HCT116 (cell line): Measurements from ENCODE around the gene SELE. TPM values are rescaled to one million over a fixed set of nuclear protein-coding genes. Genes with fewer than 3 reads are reported as not detected.

Experiments used
- ATAC-seq: fragments of 200-7000 bp; cut with Tn5 transposase; 2 replicates; pipeline ENCODE4 v1.9.1; 2020; ENCODE audit warnings: mild to moderate bottlenecking, moderate library complexity
- BruUV-seq: library from RNA; stranded (reverse); fragments of 400-500 nt; replicated peaks from 2 replicates; lab custom pipeline; 2021; lab: Mats Ljungman, UMichigan
- CTCF ChIA-PET: fragments of 300-600 bp; sonication (Branson Sonifier 250); formaldehyde crosslinking; loops from one replicate; lab custom pipeline; 2021; ENCODE audit warnings: antibody characterized with exemption; lab: Charles Lee
- POLR2A ChIA-PET: fragments of 300-600, 350-600 bp; sonication (Branson Sonifier 250); formaldehyde crosslinking; loops from one replicate; lab custom pipeline; 2021; ENCODE audit warnings: antibody characterized with exemption; lab: Charles Lee
- RAD21 ChIA-PET, 2 experiments: fragments of 300-600 bp; sonication (Branson Sonifier 250); formaldehyde crosslinking; loops; one replicate each; lab custom pipeline; 2023; ENCODE audit warnings: low total read pairs in 2 of 2; ENCODE audit not compliant: uncharacterized antibody in 2 of 2, unreplicated experiment in 2 of 2, low non-redundant PET in 1 of 2; lab: Charles Lee
- DNase-seq: peaks from one replicate; pipeline ENCODE4 v3.0.0-alpha.2; 2010; ENCODE audit warnings: low read depth, low spot score
- H2AFZ ChIP-seq: fragments of 200-600 bp; shearing (Covaris generic), sonication (generic); 2 replicates; pipeline ENCODE4 v1.6.1; 2017; ENCODE audit warnings: low read depth, mixed run types, mixed read lengths, antibody characterized with exemption, low read length; ENCODE audit not compliant: poor library complexity, severe bottlenecking
- H3K27ac ChIP-seq: 2 replicates; pipeline ENCODE4 v1.5.1; 2012; ENCODE audit warnings: low read depth, low read length
- H3K27me3 ChIP-seq: fragments of 200-600 bp; sonication (generic); 2 replicates; pipeline ENCODE4 v1.6.1; 2016; ENCODE audit warnings: mixed run types, low read length, mixed read lengths; ENCODE audit not compliant: insufficient read depth
- H3K36me3 ChIP-seq, 2 experiments: fragments of 200-500 bp in 1 of 2; fragments of 200-600 bp in 1 of 2; sonication (Bioruptor generic) in 1 of 2; sonication (generic) in 1 of 2; 2 replicates each; pipeline versions ENCODE4 v1.5.1 to v1.6.1; 2014 to 2016; ENCODE audit warnings: low read length in 2 of 2, inconsistent platforms in 1 of 2, mixed read lengths in 1 of 2, mixed run types in 1 of 2; ENCODE audit not compliant: insufficient read depth in 2 of 2, control insufficient read depth in 1 of 2
- H3K4me1 ChIP-seq, 2 experiments: fragments of 200-600 bp in 1 of 2; sonication (generic) in 1 of 2; 2 replicates each; pipeline versions ENCODE4 v1.5.1 to v1.6.1; 2012 to 2017; ENCODE audit warnings: low read length in 2 of 2, inconsistent platforms in 1 of 2, mild to moderate bottlenecking in 1 of 2, mixed read lengths in 1 of 2, mixed run types in 1 of 2, moderate library complexity in 1 of 2; ENCODE audit not compliant: insufficient read depth in 2 of 2, control insufficient read depth in 1 of 2
- H3K4me2 ChIP-seq: fragments of 200-600 bp; sonication (generic); 2 replicates; pipeline ENCODE4 v1.6.1; 2017; ENCODE audit warnings: mixed run types, low read length, mixed read lengths
- H3K4me3 ChIP-seq, 2 experiments: fragments of 200-600 bp in 1 of 2; sonication (generic) in 1 of 2; replicated peaks in 1 of 2; 2 replicates each; pipeline ENCODE4 v1.5.1; 2011 to 2016; ENCODE audit warnings: low read length in 2 of 2, control low read depth in 1 of 2, low read depth in 1 of 2, mild to moderate bottlenecking in 1 of 2, mixed read lengths in 1 of 2, mixed run types in 1 of 2
- H3K79me2 ChIP-seq: fragments of 200-600 bp; sonication (generic); 2 replicates; pipeline ENCODE4 v1.6.1; 2017; ENCODE audit warnings: mild to moderate bottlenecking, mixed run types, low read length, moderate library complexity, mixed read lengths; ENCODE audit not compliant: insufficient read depth
- H3K9ac ChIP-seq: fragments of 200-600 bp; sonication (generic); 2 replicates; pipeline ENCODE4 v1.6.1; 2016; ENCODE audit warnings: low read length, mixed read lengths
- H3K9me2 ChIP-seq: fragments of 200-600 bp; sonication (generic), shearing (Covaris generic); 2 replicates; pipeline ENCODE4 v1.6.1; 2017; ENCODE audit warnings: mixed run types, mild to moderate bottlenecking, moderate library complexity; ENCODE audit not compliant: insufficient read depth
- H3K9me3 ChIP-seq, 2 experiments: fragments of 200-500 bp in 1 of 2; fragments of 200-600 bp in 1 of 2; sonication (Bioruptor generic) in 1 of 2; sonication (generic) in 1 of 2; 2 replicates each; pipeline ENCODE4 v1.6.1; 2014 to 2017; ENCODE audit warnings: low read length in 2 of 2, mixed read lengths in 2 of 2, inconsistent platforms in 1 of 2, low read depth in 1 of 2, mild to moderate bottlenecking in 1 of 2, mixed run types in 1 of 2, moderate library complexity in 1 of 2; ENCODE audit not compliant: control insufficient read depth in 1 of 2, insufficient read depth in 1 of 2
- H4K20me1 ChIP-seq: fragments of 200-600 bp; sonication (generic), shearing (Covaris generic); 2 replicates; pipeline ENCODE4 v1.6.1; 2017; ENCODE audit warnings: mixed run types, mild to moderate bottlenecking, moderate library complexity; ENCODE audit not compliant: insufficient read depth
- CEBPB ChIP-seq: IDR thresholded peaks from 2 replicates; pipeline ENCODE4 v1.6.1; 2012; ENCODE audit warnings: low read depth
- EGR1 ChIP-seq: IDR thresholded peaks from 2 replicates; pipeline ENCODE4 v1.6.1; 2012; ENCODE audit warnings: low read depth
- EZH2 ChIP-seq: fragments of 200-600 bp; sonication (generic); IDR thresholded peaks from 2 replicates; pipeline ENCODE4 v1.6.1; 2017; ENCODE audit warnings: antibody characterized with exemption, mixed run types
- EZH2phosphoT487 ChIP-seq: fragments of 200-600 bp; IDR thresholded peaks from 2 replicates; pipeline ENCODE4 v1.6.1; 2018; ENCODE audit warnings: antibody characterized with exemption, borderline replicate concordance
- FOSL1 ChIP-seq: IDR thresholded peaks from 2 replicates; pipeline ENCODE4 v1.6.1; 2012; ENCODE audit warnings: low read depth
- JUND ChIP-seq: IDR thresholded peaks from 2 replicates; pipeline ENCODE4 v1.6.1; 2012
- POLR2A ChIP-seq: IDR thresholded peaks from 2 replicates; pipeline ENCODE4 v1.7.0; 2011; ENCODE audit warnings: borderline replicate concordance; ENCODE audit not compliant: insufficient read depth, insufficient read length; ENCODE audit errors: extremely low read depth
- POLR2AphosphoS5 ChIP-seq: IDR thresholded peaks from 2 replicates; pipeline ENCODE4 v1.6.1; 2011; ENCODE audit warnings: mild to moderate bottlenecking, low read depth, low read length, moderate library complexity
- RAD21 ChIP-seq: IDR thresholded peaks from 2 replicates; pipeline ENCODE4 v1.6.1; 2012; ENCODE audit warnings: low read depth, mild to moderate bottlenecking
- SRF ChIP-seq: IDR thresholded peaks from 2 replicates; pipeline ENCODE4 v1.6.1; 2012; ENCODE audit warnings: low read depth
- TCF7L2 ChIP-seq: IDR thresholded peaks from 2 replicates; pipeline ENCODE4 v1.7.0; 2011; ENCODE audit warnings: borderline replicate concordance, inconsistent platforms; ENCODE audit not compliant: insufficient read depth, insufficient read length; ENCODE audit errors: extremely low read depth
- YY1 ChIP-seq: IDR thresholded peaks from 2 replicates; pipeline ENCODE4 v1.6.1; 2011; ENCODE audit warnings: low read length, low read depth, moderate library complexity, mild to moderate bottlenecking; ENCODE audit not compliant: insufficient replicate concordance; ENCODE audit errors: extremely low read depth
- ZFX ChIP-seq: fragments of 450-650 bp; IDR thresholded peaks from 2 replicates; pipeline ENCODE4 v1.6.1; 2017
- intact Hi-C: fragments of 100-400 bp; cut with micrococcal nuclease; formaldehyde crosslinking; loops from 2 replicates; pipeline ENCODE4 v1.10.0; 2022
- total RNA-seq: library from RNA; stranded (reverse); gene quantifications from one replicate; pipeline ENCODE4 v1.2.1, GENCODE V29; 2021; ENCODE audit not compliant: unreplicated experiment
- TF ChIP-seq, protein P1 (sequence below): IDR thresholded peaks from 2 replicates; pipeline ENCODE4 v1.6.1; 2011; ENCODE audit warnings: mild to moderate bottlenecking, low read length, moderate library complexity; ENCODE audit not compliant: insufficient replicate concordance; ENCODE audit errors: extremely low read depth
- TF ChIP-seq, protein P2 (sequence below): IDR thresholded peaks from 2 replicates; pipeline ENCODE4 v1.6.1; 2012; ENCODE audit warnings: low read depth
- TF ChIP-seq, protein P3 (sequence below): IDR thresholded peaks from 2 replicates; pipeline ENCODE4 v1.6.1; 2012
- TF ChIP-seq, protein P4 (sequence below): IDR thresholded peaks from 2 replicates; pipeline ENCODE4 v1.6.1; 2012

SELE gene
- total RNA-seq, 1 experiment from 2014 or later = not detected

DNA sequence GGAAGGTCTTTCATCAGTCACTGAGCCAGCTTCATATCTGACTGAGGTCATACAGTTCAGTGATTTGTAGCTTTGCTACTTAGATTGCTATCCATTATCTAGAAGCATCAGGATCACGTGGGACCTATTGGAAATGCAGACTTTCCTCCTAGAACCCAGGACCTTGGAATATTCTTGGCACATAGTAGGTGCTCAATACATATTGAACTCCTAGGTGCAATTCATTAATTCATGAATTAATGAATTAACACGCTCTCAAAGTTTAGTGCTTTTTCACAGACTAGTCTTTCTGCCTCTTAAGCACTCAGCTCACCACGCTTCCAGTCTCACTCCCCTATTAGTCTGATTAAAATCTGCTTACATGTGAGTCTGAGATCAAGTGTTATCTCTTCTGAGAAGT, 48.7 kb upstream of the SELE start (continued):
- TF ChIP-seq, protein P1, sequence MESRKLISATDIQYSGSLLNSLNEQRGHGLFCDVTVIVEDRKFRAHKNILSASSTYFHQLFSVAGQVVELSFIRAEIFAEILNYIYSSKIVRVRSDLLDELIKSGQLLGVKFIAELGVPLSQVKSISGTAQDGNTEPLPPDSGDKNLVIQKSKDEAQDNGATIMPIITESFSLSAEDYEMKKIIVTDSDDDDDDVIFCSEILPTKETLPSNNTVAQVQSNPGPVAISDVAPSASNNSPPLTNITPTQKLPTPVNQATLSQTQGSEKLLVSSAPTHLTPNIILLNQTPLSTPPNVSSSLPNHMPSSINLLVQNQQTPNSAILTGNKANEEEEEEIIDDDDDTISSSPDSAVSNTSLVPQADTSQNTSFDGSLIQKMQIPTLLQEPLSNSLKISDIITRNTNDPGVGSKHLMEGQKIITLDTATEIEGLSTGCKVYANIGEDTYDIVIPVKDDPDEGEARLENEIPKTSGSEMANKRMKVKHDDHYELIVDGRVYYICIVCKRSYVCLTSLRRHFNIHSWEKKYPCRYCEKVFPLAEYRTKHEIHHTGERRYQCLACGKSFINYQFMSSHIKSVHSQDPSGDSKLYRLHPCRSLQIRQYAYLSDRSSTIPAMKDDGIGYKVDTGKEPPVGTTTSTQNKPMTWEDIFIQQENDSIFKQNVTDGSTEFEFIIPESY = no peak
- no peak for TF ChIP-seq EGR1
- TF ChIP-seq, all 23 proteins: peak for 0

DNA sequence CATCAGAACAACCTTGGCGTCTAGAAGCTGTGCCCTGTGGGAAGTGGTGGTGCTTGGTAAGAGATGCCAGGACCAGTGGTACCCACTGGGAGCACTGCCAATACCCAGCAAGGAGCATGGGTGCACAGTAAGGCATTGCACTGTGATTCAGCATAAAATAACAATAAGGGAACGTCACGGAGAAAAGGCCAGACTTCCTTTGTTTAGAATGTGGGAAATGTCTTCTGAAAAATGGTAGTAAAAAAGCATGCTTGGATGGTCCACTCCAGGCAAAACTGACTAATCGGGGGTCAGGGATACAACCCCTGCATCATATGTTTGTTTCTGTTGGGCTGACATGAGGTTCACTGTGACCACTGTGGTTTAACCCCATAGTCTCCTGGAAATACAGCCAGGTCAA, 46.1 kb upstream of the SELE start:
- H3K9ac ChIP-seq = no peak overlapping the region
- intact Hi-C loops = no loop called here

More for the DNA sequence above, 46.1 kb upstream of the SELE start:
- Histone ChIP-seq H2AFZ (peak overlapping the region; percentile 13), H3K9me2 (no peaks in the 10 kb centered on the region), H3K79me2 (no peaks in the 10 kb centered on the region), H3K27ac (no peak overlapping the region), H3K27me3 (no peaks in the 10 kb centered on the region), H3K4me3 (no peak overlapping the region), H3K4me1 (peaks cover 14 to 49% of the 10 kb centered on the region in 2 experiments), H3K9me3 (no peaks in the 10 kb centered on the region), H3K36me3 (no peaks in the 10 kb centered on the region), H4K20me1 (no peaks in the 10 kb centered on the region), H3K4me2 (peak overlapping the region; percentile 59; the same call in 1 of the 2 replicates)
- DNase-seq = no peak
- ChIA-PET CTCF (no interaction called here), POLR2A (no interaction called here), RAD21 (no interaction called here)
- TF ChIP-seq FOSL1 (no peak), EZH2 (no peak), POLR2A (no peak), YY1 (no peak), RAD21 (no peak), SRF (no peak), POLR2AphosphoS5 (no peak), EZH2phosphoT487 (no peak), CEBPB (no peak), ZFX (no peak), JUND (no peak), TCF7L2 (no peak)
- TF ChIP-seq, protein P2, sequence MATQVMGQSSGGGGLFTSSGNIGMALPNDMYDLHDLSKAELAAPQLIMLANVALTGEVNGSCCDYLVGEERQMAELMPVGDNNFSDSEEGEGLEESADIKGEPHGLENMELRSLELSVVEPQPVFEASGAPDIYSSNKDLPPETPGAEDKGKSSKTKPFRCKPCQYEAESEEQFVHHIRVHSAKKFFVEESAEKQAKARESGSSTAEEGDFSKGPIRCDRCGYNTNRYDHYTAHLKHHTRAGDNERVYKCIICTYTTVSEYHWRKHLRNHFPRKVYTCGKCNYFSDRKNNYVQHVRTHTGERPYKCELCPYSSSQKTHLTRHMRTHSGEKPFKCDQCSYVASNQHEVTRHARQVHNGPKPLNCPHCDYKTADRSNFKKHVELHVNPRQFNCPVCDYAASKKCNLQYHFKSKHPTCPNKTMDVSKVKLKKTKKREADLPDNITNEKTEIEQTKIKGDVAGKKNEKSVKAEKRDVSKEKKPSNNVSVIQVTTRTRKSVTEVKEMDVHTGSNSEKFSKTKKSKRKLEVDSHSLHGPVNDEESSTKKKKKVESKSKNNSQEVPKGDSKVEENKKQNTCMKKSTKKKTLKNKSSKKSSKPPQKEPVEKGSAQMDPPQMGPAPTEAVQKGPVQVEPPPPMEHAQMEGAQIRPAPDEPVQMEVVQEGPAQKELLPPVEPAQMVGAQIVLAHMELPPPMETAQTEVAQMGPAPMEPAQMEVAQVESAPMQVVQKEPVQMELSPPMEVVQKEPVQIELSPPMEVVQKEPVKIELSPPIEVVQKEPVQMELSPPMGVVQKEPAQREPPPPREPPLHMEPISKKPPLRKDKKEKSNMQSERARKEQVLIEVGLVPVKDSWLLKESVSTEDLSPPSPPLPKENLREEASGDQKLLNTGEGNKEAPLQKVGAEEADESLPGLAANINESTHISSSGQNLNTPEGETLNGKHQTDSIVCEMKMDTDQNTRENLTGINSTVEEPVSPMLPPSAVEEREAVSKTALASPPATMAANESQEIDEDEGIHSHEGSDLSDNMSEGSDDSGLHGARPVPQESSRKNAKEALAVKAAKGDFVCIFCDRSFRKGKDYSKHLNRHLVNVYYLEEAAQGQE = no peak
- TF ChIP-seq, protein P3, sequence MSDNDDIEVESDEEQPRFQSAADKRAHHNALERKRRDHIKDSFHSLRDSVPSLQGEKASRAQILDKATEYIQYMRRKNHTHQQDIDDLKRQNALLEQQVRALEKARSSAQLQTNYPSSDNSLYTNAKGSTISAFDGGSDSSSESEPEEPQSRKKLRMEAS = no peak
- TF ChIP-seq, protein P1 = no peak
- TF ChIP-seq, protein P4, sequence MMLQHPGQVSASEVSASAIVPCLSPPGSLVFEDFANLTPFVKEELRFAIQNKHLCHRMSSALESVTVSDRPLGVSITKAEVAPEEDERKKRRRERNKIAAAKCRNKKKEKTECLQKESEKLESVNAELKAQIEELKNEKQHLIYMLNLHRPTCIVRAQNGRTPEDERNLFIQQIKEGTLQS = no peak
- BruUV-seq = no TSS peak
- ATAC-seq = no peak
